GM19099 (cell line): ENCODE results near the gene TCAIM.

Experiments used
- POLR2A ChIP-seq: IDR thresholded peaks from 3 replicates; pipeline ENCODE4 v1.6.1; 2011; ENCODE audit warnings: low read depth; ENCODE audit not compliant: insufficient read length; ENCODE audit errors: extremely low read depth

Gene TCAIM

GRCh38 chr3:44444896-44445691, 106.5 kb downstream of the TCAIM start:
- no peak for TF ChIP-seq POLR2A

DNA sequence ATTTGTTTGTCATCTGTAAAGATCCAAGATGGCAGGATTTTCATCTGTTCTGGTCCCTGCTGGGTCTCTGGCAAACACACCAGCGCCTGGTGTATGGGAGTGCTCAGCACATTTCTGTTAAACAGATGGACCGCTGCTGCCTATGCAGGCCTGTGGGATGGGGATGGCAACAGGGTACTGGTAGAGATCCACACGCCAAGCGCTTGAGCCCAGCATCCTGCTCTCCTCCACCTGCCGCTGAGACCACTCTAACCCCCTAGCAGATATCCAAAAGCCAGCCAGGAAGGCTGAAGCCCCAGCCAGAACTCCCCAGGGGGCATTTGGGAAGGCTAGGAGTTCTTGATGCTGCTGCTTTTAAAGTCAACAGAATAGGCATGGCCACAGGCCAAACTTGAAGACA, 107.2 kb downstream of the TCAIM start:
- no peak for TF ChIP-seq POLR2A

DNA sequence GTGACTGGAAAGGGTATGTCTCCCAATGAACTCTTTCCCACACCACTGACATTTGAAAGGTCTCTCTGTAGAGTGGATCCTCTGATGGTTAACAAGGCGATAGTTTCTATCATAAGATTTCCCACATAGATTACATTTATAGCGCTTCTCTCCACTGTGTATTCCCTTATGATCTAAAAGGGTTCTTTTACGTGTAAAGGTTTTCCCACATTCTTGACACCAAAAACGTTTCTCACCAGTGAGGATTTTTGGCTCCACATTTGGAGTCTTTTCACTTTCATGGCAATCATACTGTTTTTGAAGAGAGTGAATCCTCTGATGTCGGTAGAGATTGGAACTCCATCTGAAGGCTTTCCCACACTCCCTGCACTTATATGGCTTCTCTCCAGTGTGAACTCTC, 108.4 kb downstream of the TCAIM start:
- no peak for TF ChIP-seq POLR2A

DNA sequence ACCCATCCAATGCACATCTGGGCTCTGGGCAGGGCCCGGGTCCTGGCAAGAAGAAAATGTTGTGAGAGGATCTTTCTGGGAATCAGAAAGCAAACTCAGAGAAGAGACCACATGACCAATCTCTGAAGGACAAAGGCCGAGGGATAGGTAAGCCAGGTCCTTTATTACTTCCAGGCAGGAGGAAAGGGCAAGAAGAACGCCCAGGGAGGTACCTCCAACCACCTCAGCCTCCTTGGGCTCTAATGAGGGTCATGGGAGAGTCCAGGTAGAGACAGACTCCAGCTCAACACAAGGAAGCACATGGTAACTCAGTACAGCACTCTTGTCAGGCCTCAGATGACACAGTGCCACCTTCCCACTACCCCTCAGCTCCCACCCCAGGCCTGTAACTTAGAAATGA, 112.9 kb downstream of the TCAIM start:
- TF ChIP-seq POLR2A: no peak

DNA sequence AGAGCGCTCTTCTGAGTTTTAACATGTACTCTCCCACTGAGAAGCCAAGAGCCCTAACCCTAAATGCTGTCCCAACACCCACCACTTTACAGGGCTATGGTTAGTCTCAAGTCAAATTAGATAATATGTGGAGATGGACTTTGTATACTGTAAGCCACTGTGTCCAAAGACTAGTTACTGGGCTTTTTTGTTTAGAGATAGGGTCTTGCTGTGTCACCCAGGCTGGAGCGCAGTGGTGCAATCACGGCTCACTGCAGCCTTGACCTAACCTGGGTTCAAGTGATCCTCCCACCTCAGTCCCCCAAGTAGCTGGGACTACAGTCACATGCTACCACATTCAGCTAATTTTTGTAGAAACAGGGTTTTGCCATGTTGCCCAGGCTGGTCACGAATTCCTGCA, 115.7 kb downstream of the TCAIM start:
- TF ChIP-seq POLR2A: no peak

DNA sequence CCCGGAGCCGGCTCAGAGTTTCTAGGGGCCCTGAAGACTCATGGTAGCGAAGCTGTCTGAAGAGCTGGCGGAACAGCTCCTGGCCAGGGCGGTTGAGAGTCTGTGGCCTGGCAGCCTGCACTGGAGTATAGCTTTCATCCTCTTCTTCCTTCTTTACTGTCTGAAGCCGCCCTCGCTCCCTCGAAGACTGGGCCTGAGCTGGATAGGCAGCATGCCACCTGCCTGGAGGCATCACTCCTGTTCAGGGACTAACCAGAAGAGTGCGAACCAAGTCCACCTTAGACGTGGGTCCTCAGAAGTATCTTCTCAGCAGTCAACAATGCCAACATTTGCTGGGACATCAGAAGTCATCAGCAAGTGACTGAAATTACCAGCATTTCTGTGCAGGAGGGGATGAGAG, 116.8 kb downstream of the TCAIM start:
- no peak for TF ChIP-seq POLR2A
